NB4 (cell line): ENCODE results near the gene RSU1.

Source experiments
- DNase-seq: peaks from one replicate; pipeline ENCODE4 v3.0.0; 2010; ENCODE audit warnings: low read depth
- H3K4me3 ChIP-seq: one replicate; pipeline ENCODE4 v1.5.1; 2011; ENCODE audit warnings: mild to moderate bottlenecking, low read depth, low read length, moderate library complexity
- CTCF ChIP-seq: IDR thresholded peaks from one replicate; pipeline ENCODE4 v1.5.1; 2012; ENCODE audit warnings: low read depth, low read length
- MAX ChIP-seq: IDR thresholded peaks from 2 replicates; pipeline ENCODE4 v1.6.1; 2011; ENCODE audit warnings: low read depth, low read length
- MYC ChIP-seq: IDR thresholded peaks from 2 replicates; pipeline ENCODE4 v1.6.1; 2011; ENCODE audit warnings: low read depth, low read length
- POLR2A ChIP-seq: IDR thresholded peaks from 2 replicates; pipeline ENCODE4 v1.6.1; 2011; ENCODE audit warnings: mild to moderate bottlenecking; ENCODE audit not compliant: insufficient read length; ENCODE audit errors: extremely low read depth

The RSU1 gene

GRCh38 chr10:16644146-16644545 is 173.1 kb downstream of the RSU1 start:
- TF ChIP-seq POLR2A: no peak
- TF ChIP-seq CTCF: no peak
- no peak for TF ChIP-seq MAX
- TF ChIP-seq MYC: no peak
- peak; percentile 1 for DNase-seq
- H3K4me3 ChIP-seq: no peak overlapping the region

- TF ChIP-seq POLR2A (no peak), MAX (no peak), MYC (no peak)
- DNase-seq: no peak
- H3K4me3 ChIP-seq: no peak overlapping the region
These were observed 173.7 kb downstream of the RSU1 start for GRCh38 chr10:16643502-16643901.

- TF ChIP-seq CTCF: no peak
- TF ChIP-seq MAX: no peak
- no peak for TF ChIP-seq POLR2A
- no peak for TF ChIP-seq MYC
- H3K4me3 ChIP-seq: no peak overlapping the region
- no peak for DNase-seq
These were observed 177.1 kb downstream of the RSU1 start for GRCh38 chr10:16640153-16640552.

GRCh38 chr10:16639471-16639870 is 177.8 kb downstream of the RSU1 start:
- DNase-seq: no peak
- no peak overlapping the region for H3K4me3 ChIP-seq
- TF ChIP-seq CTCF (no peak), POLR2A (no peak), MAX (no peak)

GRCh38 chr10:16632996-16633395 is 184.2 kb downstream of the RSU1 start:
- H3K4me3 ChIP-seq: no peak overlapping the region
- TF ChIP-seq MYC (no peak), CTCF (no peak), MAX (no peak), POLR2A (no peak)
- DNase-seq: no peak

- TF ChIP-seq MAX (no peak), MYC (no peak), POLR2A (no peak), CTCF (no peak)
- H3K4me3 ChIP-seq: no peak overlapping the region
- no peak for DNase-seq
These were observed 190.5 kb downstream of the RSU1 start for GRCh38 chr10:16626697-16627096.
